Trophoblast cell (in vitro differentiated cells and primary cell): Measurements from ENCODE around the gene POU5F2. TPM values are rescaled to one million over a fixed set of nuclear protein-coding genes. Genes with fewer than 3 reads are reported as not detected.

Source experiments
- DNase-seq, 2 donors: peaks; one replicate each; pipeline ENCODE4 v3.0.0-alpha.2; 2016
- H2AFZ ChIP-seq: 2 replicates; pipeline ENCODE4 v1.6.1; 2013; ENCODE audit warnings: low read length, moderate library complexity, mild to moderate bottlenecking; ENCODE audit not compliant: insufficient read depth, poor library complexity
- H2AK5ac ChIP-seq: 2 replicates; pipeline ENCODE4 v1.6.1; 2013; ENCODE audit warnings: mild to moderate bottlenecking, low read length
- H2BK120ac ChIP-seq: 2 replicates; pipeline ENCODE4 v1.6.1; 2013; ENCODE audit warnings: low read length, mild to moderate bottlenecking, moderate library complexity; ENCODE audit not compliant: insufficient read depth, poor library complexity
- H2BK12ac ChIP-seq: 2 replicates; pipeline ENCODE4 v1.6.1; 2013; ENCODE audit warnings: mild to moderate bottlenecking, low read length, moderate library complexity
- H2BK5ac ChIP-seq: 2 replicates; pipeline ENCODE4 v1.6.1; 2013; ENCODE audit warnings: low read length, low read depth, moderate library complexity, mild to moderate bottlenecking; ENCODE audit not compliant: poor library complexity
- H3K14ac ChIP-seq: 2 replicates; pipeline ENCODE4 v1.6.1; 2013; ENCODE audit warnings: mild to moderate bottlenecking, low read length
- H3K18ac ChIP-seq: 2 replicates; pipeline ENCODE4 v1.6.1; 2013; ENCODE audit warnings: mild to moderate bottlenecking, low read length
- H3K23ac ChIP-seq: 2 replicates; pipeline ENCODE4 v1.6.1; 2013; ENCODE audit warnings: low read length
- H3K27ac ChIP-seq: 2 replicates; pipeline ENCODE4 v1.5.1; 2013; ENCODE audit warnings: low read depth, mild to moderate bottlenecking, inconsistent platforms, low read length, moderate library complexity
- H3K27me3 ChIP-seq: 2 replicates; pipeline ENCODE4 v1.6.1; 2013; ENCODE audit warnings: inconsistent platforms, mild to moderate bottlenecking, low read length, moderate library complexity; ENCODE audit not compliant: insufficient read depth
- H3K36me3 ChIP-seq, 2 experiments: 1 replicate in 1 of 2; 2 replicates in 1 of 2; pipeline ENCODE4 v1.6.1; 2013; ENCODE audit warnings: low read length in 2 of 2, mild to moderate bottlenecking in 2 of 2, moderate library complexity in 1 of 2; ENCODE audit not compliant: insufficient read depth in 2 of 2, control insufficient read depth in 1 of 2
- H3K4ac ChIP-seq: 2 replicates; pipeline ENCODE4 v1.6.1; 2013; ENCODE audit warnings: low read depth, mild to moderate bottlenecking, low read length, moderate library complexity
- H3K4me1 ChIP-seq, 2 experiments: 1 replicate in 1 of 2; 2 replicates in 1 of 2; pipeline ENCODE4 v1.6.1; 2013; ENCODE audit warnings: low read length in 2 of 2, mild to moderate bottlenecking in 2 of 2, moderate library complexity in 1 of 2; ENCODE audit not compliant: insufficient read depth in 2 of 2, control insufficient read depth in 1 of 2
- H3K4me2 ChIP-seq: 2 replicates; pipeline ENCODE4 v1.6.1; 2013; ENCODE audit warnings: inconsistent platforms, mild to moderate bottlenecking, low read length, moderate library complexity
- H3K4me3 ChIP-seq: 2 replicates; pipeline ENCODE4 v1.5.1; 2013; ENCODE audit warnings: mild to moderate bottlenecking, low read depth, low read length, inconsistent platforms
- H3K79me1 ChIP-seq: one replicate; pipeline ENCODE4 v1.6.1; 2013; ENCODE audit warnings: low read length
- H3K79me2 ChIP-seq: 2 replicates; pipeline ENCODE4 v1.6.1; 2013; ENCODE audit warnings: low read length, mild to moderate bottlenecking; ENCODE audit not compliant: control insufficient read depth, insufficient read depth, poor library complexity
- H3K9ac ChIP-seq: 2 replicates; pipeline ENCODE4 v1.6.1; 2013; ENCODE audit warnings: mild to moderate bottlenecking, low read length
- H3K9me3 ChIP-seq: 2 replicates; pipeline ENCODE4 v1.6.1; 2013; ENCODE audit warnings: low read depth, mild to moderate bottlenecking, control low read depth, inconsistent platforms, low read length; ENCODE audit not compliant: insufficient read depth
- H4K12ac ChIP-seq: 2 replicates; pipeline ENCODE4 v1.6.1; 2013; ENCODE audit warnings: low read depth, mild to moderate bottlenecking, low read length, moderate library complexity
- H4K8ac ChIP-seq: 2 replicates; pipeline ENCODE4 v1.6.1; 2013; ENCODE audit warnings: low read depth, mild to moderate bottlenecking, low read length, moderate library complexity
- H4K91ac ChIP-seq: one replicate; pipeline ENCODE4 v1.6.1; 2013; ENCODE audit warnings: low read depth, mild to moderate bottlenecking, low read length, moderate library complexity
- WGBS: extraction: QIAGEN DNeasy Blood & Tissue Kit; methylation state at CpG from one replicate; pipeline ENCODE4 v1.1.7; 2013; ENCODE audit warnings: missing lambda C conversion rate; ENCODE audit not compliant: insufficient read length, insufficient coverage; ENCODE audit errors: extremely low coverage; 5-methylcytosine and 5-hydroxymethylcytosine counted together
- polyA plus RNA-seq: library from polyadenylated mRNA; stranded (reverse); fragments of 200-250 nt; gene quantifications from 2 replicates; pipeline ENCODE4 v1.2.3, GENCODE V29; 2013

The POU5F2 gene, protein sequence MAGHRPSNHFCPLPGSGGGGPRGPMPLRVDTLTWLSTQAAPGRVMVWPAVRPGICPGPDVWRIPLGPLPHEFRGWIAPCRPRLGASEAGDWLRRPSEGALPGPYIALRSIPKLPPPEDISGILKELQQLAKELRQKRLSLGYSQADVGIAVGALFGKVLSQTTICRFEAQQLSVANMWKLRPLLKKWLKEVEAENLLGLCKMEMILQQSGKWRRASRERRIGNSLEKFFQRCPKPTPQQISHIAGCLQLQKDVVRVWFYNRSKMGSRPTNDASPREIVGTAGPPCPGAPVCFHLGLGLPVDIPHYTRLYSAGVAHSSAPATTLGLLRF
- not detected in 2 replicates for polyA plus RNA-seq

DNA sequence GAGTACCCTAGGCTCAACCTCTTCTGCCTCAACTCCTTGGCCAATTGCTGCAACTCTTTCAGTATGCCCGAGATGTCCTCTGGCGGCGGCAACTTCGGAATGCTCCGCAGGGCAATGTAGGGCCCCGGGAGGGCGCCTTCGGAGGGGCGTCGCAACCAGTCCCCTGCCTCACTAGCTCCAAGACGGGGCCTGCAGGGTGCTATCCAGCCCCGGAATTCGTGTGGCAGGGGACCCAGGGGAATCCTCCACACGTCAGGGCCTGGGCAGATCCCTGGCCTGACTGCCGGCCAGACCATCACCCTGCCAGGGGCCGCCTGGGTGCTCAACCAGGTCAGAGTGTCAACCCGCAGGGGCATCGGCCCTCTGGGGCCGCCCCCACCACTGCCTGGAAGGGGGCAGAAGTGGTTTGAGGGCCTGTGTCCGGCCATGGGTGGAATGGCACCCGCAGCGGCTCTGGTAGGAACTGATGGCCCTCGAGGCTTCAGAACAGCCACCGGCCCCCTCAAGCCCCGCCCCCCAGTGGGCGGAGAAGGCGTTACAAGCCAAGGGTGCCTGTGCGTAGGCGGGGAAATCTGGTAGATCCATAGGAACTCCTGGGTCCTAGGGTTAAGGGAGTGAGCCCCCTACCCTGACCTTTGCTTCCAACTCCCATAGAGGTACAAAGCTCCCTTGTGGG, at the start of gene POU5F2:
TSS of gene POU5F2 (minus strand) at position 465 of the 676 bp plus-strand sequence. CDS start at position 428, 37 bp downstream.
- WGBS: no CpG with 5 or more reads among the region's 29 CpGs

DNA sequence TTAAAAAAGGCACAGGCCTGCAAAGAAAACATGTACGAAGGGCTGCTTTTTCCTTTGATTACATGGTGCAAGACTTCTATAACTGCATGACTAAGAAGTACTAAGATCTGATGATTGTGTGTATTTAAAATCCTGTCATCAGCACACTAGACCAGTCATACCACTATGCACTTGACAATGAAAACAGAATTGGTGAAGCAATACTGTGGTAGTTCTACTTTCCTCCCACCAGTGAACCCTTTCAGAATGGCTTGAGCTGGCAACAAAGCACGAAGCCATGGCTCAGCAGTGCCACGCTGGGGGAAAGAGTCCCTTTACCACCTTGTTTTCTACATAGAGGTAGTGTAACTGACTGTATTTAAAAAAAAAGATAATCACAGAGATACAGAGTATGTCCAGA, 49.0 kb upstream of the POU5F2 start:
- H3K23ac ChIP-seq: no peak overlapping the region
- H2AFZ ChIP-seq: no peak overlapping the region
- H3K9me3 ChIP-seq: no peaks in the 10 kb centered on the region
- H4K8ac ChIP-seq: no peak overlapping the region
- no peak overlapping the region for H3K4me3 ChIP-seq
- no CpG with 5 or more reads among the region's 3 CpGs for WGBS
- H4K12ac ChIP-seq: no peak overlapping the region
- H3K79me1 ChIP-seq: no peaks in the 10 kb centered on the region
- no peak overlapping the region for H3K14ac ChIP-seq
- no peak overlapping the region for H2BK120ac ChIP-seq
- H3K4ac ChIP-seq: no peak overlapping the region
- H3K9ac ChIP-seq: no peak overlapping the region
- H2BK5ac ChIP-seq: no peak overlapping the region
- no peak overlapping the region for H3K18ac ChIP-seq
- no peak overlapping the region for H2BK12ac ChIP-seq
- H3K4me1 ChIP-seq: no peaks in the 10 kb centered on the region
- H3K27me3 ChIP-seq: no peaks in the 10 kb centered on the region
- no peak for DNase-seq
- no peaks in the 10 kb centered on the region for H3K36me3 ChIP-seq
- H3K27ac ChIP-seq: no peak overlapping the region
- no peak overlapping the region for H3K4me2 ChIP-seq
- no peaks in the 10 kb centered on the region for H3K79me2 ChIP-seq
- no peak overlapping the region for H2AK5ac ChIP-seq
- no peak overlapping the region for H4K91ac ChIP-seq

More for the DNA sequence above, at the start of gene POU5F2:
- Histone ChIP-seq H3K9me3 (no peaks in the 10 kb centered on the region), H2AFZ (no peak within 1 kb of the TSS), H4K12ac (no peak within 1 kb of the TSS), H3K79me1 (no peaks in the 10 kb centered on the region), H3K4me3 (no peak within 1 kb of the TSS), H4K8ac (no peak within 1 kb of the TSS), H3K18ac (no peak within 1 kb of the TSS), H3K4me2 (no peak within 1 kb of the TSS), H2BK120ac (no peak within 1 kb of the TSS), H3K4ac (no peak within 1 kb of the TSS), H3K23ac (no peak within 1 kb of the TSS), H2BK12ac (no peak within 1 kb of the TSS), H3K14ac (no peak within 1 kb of the TSS), H2BK5ac (no peak within 1 kb of the TSS), H3K4me1 (no peaks in the 10 kb centered on the region), H2AK5ac (no peak within 1 kb of the TSS), H3K9ac (peak within 1 kb of the TSS; percentile 49), H4K91ac (no peak within 1 kb of the TSS), H3K27me3 (no peaks in the 10 kb centered on the region), H3K79me2 (no peaks in the 10 kb centered on the region), H3K27ac (no peak within 1 kb of the TSS), H3K36me3 (no peaks in the 10 kb centered on the region)
- DNase-seq: peak; percentile 1 to 5

GRCh38 chr5:93789173-93790067, 48.0 kb upstream of the POU5F2 start:
- H2BK120ac ChIP-seq: no peak overlapping the region
- H3K4me3 ChIP-seq: no peak overlapping the region
- no peak overlapping the region for H3K27ac ChIP-seq
- H3K36me3 ChIP-seq: no peaks in the 10 kb centered on the region
- no peak overlapping the region for H4K12ac ChIP-seq
- no peak overlapping the region for H3K14ac ChIP-seq
- H3K79me2 ChIP-seq: no peaks in the 10 kb centered on the region
- peak in 1 of 2 donors; percentile 9 for DNase-seq
- no peak overlapping the region for H2BK5ac ChIP-seq
- no peak overlapping the region for H3K4me2 ChIP-seq
- H2BK12ac ChIP-seq: no peak overlapping the region
- H4K8ac ChIP-seq: no peak overlapping the region
- no peak overlapping the region for H3K9ac ChIP-seq
- H3K23ac ChIP-seq: no peak overlapping the region
- no peak overlapping the region for H3K4ac ChIP-seq
- H3K79me1 ChIP-seq: no peaks in the 10 kb centered on the region
- H4K91ac ChIP-seq: no peak overlapping the region
- H3K9me3 ChIP-seq: no peaks in the 10 kb centered on the region
- H3K27me3 ChIP-seq: no peaks in the 10 kb centered on the region
- no peak overlapping the region for H2AFZ ChIP-seq
- H3K4me1 ChIP-seq: no peaks in the 10 kb centered on the region
- H2AK5ac ChIP-seq: no peak overlapping the region
- WGBS: no CpG with 5 or more reads among the region's 5 CpGs
- H3K18ac ChIP-seq: no peak overlapping the region

DNA sequence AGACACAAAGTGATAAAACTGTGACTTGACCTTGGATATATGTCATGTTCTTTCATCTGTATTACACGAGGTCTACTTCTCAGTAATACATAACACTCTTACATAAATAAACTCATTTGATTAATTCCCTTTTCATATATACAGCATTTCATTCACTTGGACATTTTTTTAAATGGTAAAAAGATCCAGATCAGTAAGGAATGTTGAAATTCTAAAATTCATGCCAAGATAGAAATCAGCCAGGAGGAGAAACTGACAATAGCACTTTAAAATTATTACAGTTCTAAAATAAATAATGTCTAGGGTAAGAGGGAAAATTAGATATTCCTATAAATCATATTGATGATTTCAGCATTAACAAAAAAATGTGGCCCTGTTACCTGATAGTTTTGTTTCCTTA, 46.2 kb upstream of the POU5F2 start:
- Histone ChIP-seq H2AFZ (no peak overlapping the region), H3K27me3 (no peaks in the 10 kb centered on the region), H2AK5ac (no peak overlapping the region), H3K79me2 (no peaks in the 10 kb centered on the region), H4K12ac (no peak overlapping the region), H3K4me1 (no peaks in the 10 kb centered on the region), H3K18ac (no peak overlapping the region), H3K23ac (no peak overlapping the region), H4K8ac (no peak overlapping the region), H3K9me3 (no peaks in the 10 kb centered on the region), H3K4ac (no peak overlapping the region), H3K4me3 (no peak overlapping the region), H3K9ac (no peak overlapping the region), H2BK12ac (no peak overlapping the region), H2BK120ac (no peak overlapping the region), H2BK5ac (no peak overlapping the region), H4K91ac (no peak overlapping the region), H3K27ac (no peak overlapping the region), H3K4me2 (no peak overlapping the region), H3K36me3 (no peaks in the 10 kb centered on the region), H3K79me1 (no peaks in the 10 kb centered on the region), H3K14ac (no peak overlapping the region)
- no peak for DNase-seq
- no CpG with 5 or more reads among the region's 1 CpG for WGBS
